WTC11 (cell line): ENCODE measurements around the gene TAF6. TPM values are rescaled to one million over a fixed set of nuclear protein-coding genes. Genes with fewer than 3 reads are reported as not detected.

Experiments used
- ATAC-seq: fragments of 200-7000 bp; cut with Tn5 transposase; 2 replicates; pipeline ENCODE4 v1.10.0; 2021; ENCODE audit warnings: mild to moderate bottlenecking, moderate library complexity
- CTCF ChIA-PET: fragments of 300-600 bp; sonication (Branson Sonifier 250); formaldehyde crosslinking; loops from one replicate; lab custom pipeline; 2021; ENCODE audit warnings: antibody characterized with exemption; lab: Charles Lee
- POLR2A ChIA-PET: fragments of 350-600 bp; sonication (Branson Sonifier 250); formaldehyde crosslinking; loops from one replicate; lab custom pipeline; 2021; ENCODE audit warnings: antibody characterized with exemption; lab: Charles Lee
- DNase-seq: peaks from one replicate; pipeline ENCODE4 v3.0.0; 2021; ENCODE audit warnings: low spot score
- H3K27ac Mint-ChIP-seq: 2 replicates; pipeline ENCODE4 v1.8.0; 2021; ENCODE audit warnings: mixed read lengths
- H3K27me3 Mint-ChIP-seq: 2 replicates; pipeline ENCODE4 v1.8.0; 2021; ENCODE audit warnings: low read depth, mild to moderate bottlenecking, moderate library complexity, mixed read lengths
- H3K36me3 Mint-ChIP-seq: 2 replicates; pipeline ENCODE4 v1.8.0; 2021; ENCODE audit warnings: mixed read lengths
- H3K4me1 Mint-ChIP-seq: 2 replicates; pipeline ENCODE4 v1.8.0; 2022; ENCODE audit warnings: mixed read lengths
- H3K4me3 Mint-ChIP-seq: 2 replicates; pipeline ENCODE4 v1.8.0; 2021; ENCODE audit warnings: mild to moderate bottlenecking, moderate library complexity, mixed read lengths
- H3K9me3 Mint-ChIP-seq: 2 replicates; pipeline ENCODE4 v1.8.0; 2021; ENCODE audit warnings: mixed read lengths
- CREB1 ChIP-seq: sonication (generic); formaldehyde crosslinking; IDR thresholded peaks from 2 replicates; pipeline ENCODE4 v1.8.0; 2023; ENCODE audit warnings: mild to moderate bottlenecking, missing genetic modification reagents
- CREM ChIP-seq: sonication (generic); formaldehyde crosslinking; IDR thresholded peaks from 2 replicates; pipeline ENCODE4 v1.8.1; 2022; ENCODE audit warnings: mild to moderate bottlenecking, missing genetic modification reagents, moderate library complexity
- NFYB ChIP-seq: sonication (generic); formaldehyde crosslinking; conservative IDR thresholded peaks from 2 replicates; pipeline ENCODE4 v1.8.0; 2022; ENCODE audit warnings: low read depth, missing genetic modification reagents
- NR1H2 ChIP-seq: sonication (generic); formaldehyde crosslinking; IDR thresholded peaks from 2 replicates; pipeline ENCODE4 v1.9.0; 2021; ENCODE audit warnings: mild to moderate bottlenecking, moderate library complexity, missing genetic modification reagents
- PRRX2 ChIP-seq: fragments of 250-450 bp; sonication (Bioruptor Pico); IDR thresholded peaks from 2 replicates; pipeline ENCODE4 v1.8.0; 2021; ENCODE audit warnings: mild to moderate bottlenecking
- RELA ChIP-seq: sonication (generic); formaldehyde crosslinking; IDR thresholded peaks from 2 replicates; pipeline ENCODE4 v1.8.1; 2022; ENCODE audit warnings: missing genetic modification reagents, mild to moderate bottlenecking, borderline replicate concordance
- ZNF232 ChIP-seq: sonication (generic); formaldehyde crosslinking; IDR thresholded peaks from 2 replicates; pipeline ENCODE4 v1.8.0; 2022; ENCODE audit warnings: mild to moderate bottlenecking, missing genetic modification reagents
- ZNF317 ChIP-seq: sonication (generic); formaldehyde crosslinking; IDR thresholded peaks from 2 replicates; pipeline ENCODE4 v1.8.1; 2023; ENCODE audit warnings: low read depth, mild to moderate bottlenecking, moderate library complexity, missing genetic modification reagents, borderline replicate concordance
- ZNF396 ChIP-seq: fragments of 250-450 bp; sonication (Bioruptor Pico); IDR thresholded peaks from 2 replicates; pipeline ENCODE4 v1.8.0; 2021; ENCODE audit warnings: mild to moderate bottlenecking, moderate library complexity, borderline replicate concordance
- ZNF423 ChIP-seq: fragments of 250-450 bp; sonication (Bioruptor Pico); IDR thresholded peaks from 2 replicates; pipeline ENCODE4 v2.1.2; 2022; ENCODE audit warnings: mild to moderate bottlenecking, moderate library complexity
- total RNA-seq: library from RNA; stranded (reverse); gene quantifications from 3 replicates; pipeline ENCODE4 v1.2.3, GENCODE V29; 2021
- TF ChIP-seq, protein P1 (sequence below): fragments of 250-450 bp; sonication (Bioruptor Pico); IDR thresholded peaks from 2 replicates; pipeline ENCODE4 v1.9.0; 2021; ENCODE audit warnings: mild to moderate bottlenecking, borderline replicate concordance
- TF ChIP-seq, protein P2 (sequence below): fragments of 250-450 bp; sonication (Bioruptor Pico); IDR thresholded peaks from 2 replicates; pipeline ENCODE4 v1.9.0; 2021; ENCODE audit warnings: mild to moderate bottlenecking
- TF ChIP-seq, protein P3 (sequence below): sonication (generic); formaldehyde crosslinking; IDR thresholded peaks from 2 replicates; pipeline ENCODE4 v1.8.0; 2022; ENCODE audit warnings: mild to moderate bottlenecking, missing genetic modification reagents
- TF ChIP-seq, protein P4 (sequence below): sonication (generic); formaldehyde crosslinking; conservative IDR thresholded peaks from 2 replicates; pipeline ENCODE4 v1.8.1; 2023; ENCODE audit warnings: mild to moderate bottlenecking, low read depth, missing genetic modification reagents, moderate library complexity
- TF ChIP-seq, protein P5 (sequence below): fragments of 250-450 bp; sonication (Bioruptor Pico); IDR thresholded peaks from 2 replicates; pipeline ENCODE4 v2.1.2; 2022; ENCODE audit warnings: mild to moderate bottlenecking, moderate library complexity
- TF ChIP-seq, protein P6 (sequence below): fragments of 250-450 bp; sonication (Bioruptor Pico); IDR thresholded peaks from 2 replicates; pipeline ENCODE4 v1.8.0; 2021; ENCODE audit warnings: mild to moderate bottlenecking
- TF ChIP-seq, protein P7 (sequence below): sonication (generic); formaldehyde crosslinking; IDR thresholded peaks from 2 replicates; pipeline ENCODE4 v1.8.1; 2022; ENCODE audit warnings: low read depth, missing genetic modification reagents, borderline replicate concordance
- TF ChIP-seq, protein P8 (sequence below): sonication (generic); formaldehyde crosslinking; IDR thresholded peaks from 2 replicates; pipeline ENCODE4 v1.8.0; 2023; ENCODE audit warnings: missing genetic modification reagents

The TAF6 gene
- total RNA-seq, 1 experiment from 2014 or later = 121 TPM

DNA sequence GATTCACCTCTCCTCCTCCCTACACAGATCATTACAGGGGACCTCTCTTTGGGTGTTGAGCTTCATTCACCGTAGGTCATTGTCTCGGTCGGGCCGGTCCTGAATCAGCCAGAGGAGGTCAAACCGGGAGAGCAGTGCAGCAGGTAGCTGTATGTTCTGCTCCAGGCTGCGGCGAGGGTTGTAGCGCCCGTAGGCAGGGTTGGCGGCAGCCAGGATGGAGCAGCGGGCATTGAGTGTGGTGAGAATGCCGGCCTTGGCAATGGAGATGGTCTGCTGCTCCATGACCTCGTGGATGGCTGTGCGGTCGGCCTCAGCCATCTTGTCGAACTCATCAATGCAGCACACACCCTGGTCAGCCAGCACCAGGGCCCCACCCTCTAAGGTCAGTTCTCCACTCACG, 23.5 kb downstream of the TAF6 start (continued):
- TF ChIP-seq NR1H2 (CRISPR knock-in tag) (no peak), CREM (CRISPR knock-in tag) (no peak), PRRX2 (CRISPR knock-in tag) (no peak)
- TF ChIP-seq, all 79 proteins: peak for 0

DNA sequence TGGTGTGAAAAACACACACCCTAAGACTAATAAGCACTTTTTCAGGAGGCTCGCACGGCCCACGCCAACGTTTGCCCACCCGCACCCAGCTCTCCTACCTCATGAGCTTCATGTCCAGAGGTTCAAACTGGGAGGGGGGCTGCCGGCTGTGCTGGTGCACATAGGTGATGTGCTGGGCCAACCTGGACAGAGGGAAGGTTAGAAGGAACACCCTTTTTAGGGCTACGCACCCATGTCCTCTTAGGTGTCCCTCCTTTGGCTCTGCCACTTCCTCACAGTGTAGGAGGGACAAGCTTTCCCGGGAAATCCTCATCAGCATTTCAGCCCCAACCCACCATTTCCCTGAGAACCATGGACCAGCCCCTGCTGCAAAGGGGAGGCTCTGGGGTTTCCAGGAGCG, 23.9 kb downstream of the TAF6 start:
- H3K27me3 Mint-ChIP-seq = no peaks in the 10 kb centered on the region
- ChIA-PET POLR2A (interaction anchor here (0.9 kb wide), 1 partner anchor 151 kb away, joined by 3 read pairs; no protein-coding TSS in a partner anchor), CTCF (no interaction called here)
- no peak for TF ChIP-seq CREB1 (CRISPR knock-in tag)
- TF ChIP-seq, protein P1, sequence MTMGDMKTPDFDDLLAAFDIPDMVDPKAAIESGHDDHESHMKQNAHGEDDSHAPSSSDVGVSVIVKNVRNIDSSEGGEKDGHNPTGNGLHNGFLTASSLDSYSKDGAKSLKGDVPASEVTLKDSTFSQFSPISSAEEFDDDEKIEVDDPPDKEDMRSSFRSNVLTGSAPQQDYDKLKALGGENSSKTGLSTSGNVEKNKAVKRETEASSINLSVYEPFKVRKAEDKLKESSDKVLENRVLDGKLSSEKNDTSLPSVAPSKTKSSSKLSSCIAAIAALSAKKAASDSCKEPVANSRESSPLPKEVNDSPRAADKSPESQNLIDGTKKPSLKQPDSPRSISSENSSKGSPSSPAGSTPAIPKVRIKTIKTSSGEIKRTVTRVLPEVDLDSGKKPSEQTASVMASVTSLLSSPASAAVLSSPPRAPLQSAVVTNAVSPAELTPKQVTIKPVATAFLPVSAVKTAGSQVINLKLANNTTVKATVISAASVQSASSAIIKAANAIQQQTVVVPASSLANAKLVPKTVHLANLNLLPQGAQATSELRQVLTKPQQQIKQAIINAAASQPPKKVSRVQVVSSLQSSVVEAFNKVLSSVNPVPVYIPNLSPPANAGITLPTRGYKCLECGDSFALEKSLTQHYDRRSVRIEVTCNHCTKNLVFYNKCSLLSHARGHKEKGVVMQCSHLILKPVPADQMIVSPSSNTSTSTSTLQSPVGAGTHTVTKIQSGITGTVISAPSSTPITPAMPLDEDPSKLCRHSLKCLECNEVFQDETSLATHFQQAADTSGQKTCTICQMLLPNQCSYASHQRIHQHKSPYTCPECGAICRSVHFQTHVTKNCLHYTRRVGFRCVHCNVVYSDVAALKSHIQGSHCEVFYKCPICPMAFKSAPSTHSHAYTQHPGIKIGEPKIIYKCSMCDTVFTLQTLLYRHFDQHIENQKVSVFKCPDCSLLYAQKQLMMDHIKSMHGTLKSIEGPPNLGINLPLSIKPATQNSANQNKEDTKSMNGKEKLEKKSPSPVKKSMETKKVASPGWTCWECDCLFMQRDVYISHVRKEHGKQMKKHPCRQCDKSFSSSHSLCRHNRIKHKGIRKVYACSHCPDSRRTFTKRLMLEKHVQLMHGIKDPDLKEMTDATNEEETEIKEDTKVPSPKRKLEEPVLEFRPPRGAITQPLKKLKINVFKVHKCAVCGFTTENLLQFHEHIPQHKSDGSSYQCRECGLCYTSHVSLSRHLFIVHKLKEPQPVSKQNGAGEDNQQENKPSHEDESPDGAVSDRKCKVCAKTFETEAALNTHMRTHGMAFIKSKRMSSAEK (CRISPR knock-in tag) = no peak
- TF ChIP-seq, protein P2, sequence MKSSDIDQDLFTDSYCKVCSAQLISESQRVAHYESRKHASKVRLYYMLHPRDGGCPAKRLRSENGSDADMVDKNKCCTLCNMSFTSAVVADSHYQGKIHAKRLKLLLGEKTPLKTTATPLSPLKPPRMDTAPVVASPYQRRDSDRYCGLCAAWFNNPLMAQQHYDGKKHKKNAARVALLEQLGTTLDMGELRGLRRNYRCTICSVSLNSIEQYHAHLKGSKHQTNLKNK (CRISPR knock-in tag) = no peak
- TF ChIP-seq, protein P3, sequence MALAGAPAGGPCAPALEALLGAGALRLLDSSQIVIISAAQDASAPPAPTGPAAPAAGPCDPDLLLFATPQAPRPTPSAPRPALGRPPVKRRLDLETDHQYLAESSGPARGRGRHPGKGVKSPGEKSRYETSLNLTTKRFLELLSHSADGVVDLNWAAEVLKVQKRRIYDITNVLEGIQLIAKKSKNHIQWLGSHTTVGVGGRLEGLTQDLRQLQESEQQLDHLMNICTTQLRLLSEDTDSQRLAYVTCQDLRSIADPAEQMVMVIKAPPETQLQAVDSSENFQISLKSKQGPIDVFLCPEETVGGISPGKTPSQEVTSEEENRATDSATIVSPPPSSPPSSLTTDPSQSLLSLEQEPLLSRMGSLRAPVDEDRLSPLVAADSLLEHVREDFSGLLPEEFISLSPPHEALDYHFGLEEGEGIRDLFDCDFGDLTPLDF (CRISPR knock-in tag) = no peak
- no peak for TF ChIP-seq NFYB
- TF ChIP-seq, protein P4, sequence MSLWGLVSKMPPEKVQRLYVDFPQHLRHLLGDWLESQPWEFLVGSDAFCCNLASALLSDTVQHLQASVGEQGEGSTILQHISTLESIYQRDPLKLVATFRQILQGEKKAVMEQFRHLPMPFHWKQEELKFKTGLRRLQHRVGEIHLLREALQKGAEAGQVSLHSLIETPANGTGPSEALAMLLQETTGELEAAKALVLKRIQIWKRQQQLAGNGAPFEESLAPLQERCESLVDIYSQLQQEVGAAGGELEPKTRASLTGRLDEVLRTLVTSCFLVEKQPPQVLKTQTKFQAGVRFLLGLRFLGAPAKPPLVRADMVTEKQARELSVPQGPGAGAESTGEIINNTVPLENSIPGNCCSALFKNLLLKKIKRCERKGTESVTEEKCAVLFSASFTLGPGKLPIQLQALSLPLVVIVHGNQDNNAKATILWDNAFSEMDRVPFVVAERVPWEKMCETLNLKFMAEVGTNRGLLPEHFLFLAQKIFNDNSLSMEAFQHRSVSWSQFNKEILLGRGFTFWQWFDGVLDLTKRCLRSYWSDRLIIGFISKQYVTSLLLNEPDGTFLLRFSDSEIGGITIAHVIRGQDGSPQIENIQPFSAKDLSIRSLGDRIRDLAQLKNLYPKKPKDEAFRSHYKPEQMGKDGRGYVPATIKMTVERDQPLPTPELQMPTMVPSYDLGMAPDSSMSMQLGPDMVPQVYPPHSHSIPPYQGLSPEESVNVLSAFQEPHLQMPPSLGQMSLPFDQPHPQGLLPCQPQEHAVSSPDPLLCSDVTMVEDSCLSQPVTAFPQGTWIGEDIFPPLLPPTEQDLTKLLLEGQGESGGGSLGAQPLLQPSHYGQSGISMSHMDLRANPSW = no peak
- no peak for TF ChIP-seq PRRX2 (CRISPR knock-in tag)
- no peak for TF ChIP-seq ZNF232
- TF ChIP-seq ZNF423 (CRISPR knock-in tag) = no peak
- no peak for TF ChIP-seq ZNF396 (CRISPR knock-in tag)
- TF ChIP-seq, protein P5, sequence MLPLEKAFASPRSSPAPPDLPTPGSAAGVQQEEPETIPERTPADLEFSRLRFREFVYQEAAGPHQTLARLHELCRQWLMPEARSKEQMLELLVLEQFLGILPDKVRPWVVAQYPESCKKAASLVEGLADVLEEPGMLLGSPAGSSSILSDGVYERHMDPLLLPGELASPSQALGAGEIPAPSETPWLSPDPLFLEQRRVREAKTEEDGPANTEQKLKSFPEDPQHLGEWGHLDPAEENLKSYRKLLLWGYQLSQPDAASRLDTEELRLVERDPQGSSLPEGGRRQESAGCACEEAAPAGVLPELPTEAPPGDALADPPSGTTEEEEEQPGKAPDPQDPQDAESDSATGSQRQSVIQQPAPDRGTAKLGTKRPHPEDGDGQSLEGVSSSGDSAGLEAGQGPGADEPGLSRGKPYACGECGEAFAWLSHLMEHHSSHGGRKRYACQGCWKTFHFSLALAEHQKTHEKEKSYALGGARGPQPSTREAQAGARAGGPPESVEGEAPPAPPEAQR (CRISPR knock-in tag) = no peak
- TF ChIP-seq, protein P6, sequence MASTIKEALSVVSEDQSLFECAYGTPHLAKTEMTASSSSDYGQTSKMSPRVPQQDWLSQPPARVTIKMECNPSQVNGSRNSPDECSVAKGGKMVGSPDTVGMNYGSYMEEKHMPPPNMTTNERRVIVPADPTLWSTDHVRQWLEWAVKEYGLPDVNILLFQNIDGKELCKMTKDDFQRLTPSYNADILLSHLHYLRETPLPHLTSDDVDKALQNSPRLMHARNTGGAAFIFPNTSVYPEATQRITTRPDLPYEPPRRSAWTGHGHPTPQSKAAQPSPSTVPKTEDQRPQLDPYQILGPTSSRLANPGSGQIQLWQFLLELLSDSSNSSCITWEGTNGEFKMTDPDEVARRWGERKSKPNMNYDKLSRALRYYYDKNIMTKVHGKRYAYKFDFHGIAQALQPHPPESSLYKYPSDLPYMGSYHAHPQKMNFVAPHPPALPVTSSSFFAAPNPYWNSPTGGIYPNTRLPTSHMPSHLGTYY (CRISPR knock-in tag) = no peak
- TF ChIP-seq RELA (CRISPR knock-in tag) = no peak
- TF ChIP-seq, protein P7, sequence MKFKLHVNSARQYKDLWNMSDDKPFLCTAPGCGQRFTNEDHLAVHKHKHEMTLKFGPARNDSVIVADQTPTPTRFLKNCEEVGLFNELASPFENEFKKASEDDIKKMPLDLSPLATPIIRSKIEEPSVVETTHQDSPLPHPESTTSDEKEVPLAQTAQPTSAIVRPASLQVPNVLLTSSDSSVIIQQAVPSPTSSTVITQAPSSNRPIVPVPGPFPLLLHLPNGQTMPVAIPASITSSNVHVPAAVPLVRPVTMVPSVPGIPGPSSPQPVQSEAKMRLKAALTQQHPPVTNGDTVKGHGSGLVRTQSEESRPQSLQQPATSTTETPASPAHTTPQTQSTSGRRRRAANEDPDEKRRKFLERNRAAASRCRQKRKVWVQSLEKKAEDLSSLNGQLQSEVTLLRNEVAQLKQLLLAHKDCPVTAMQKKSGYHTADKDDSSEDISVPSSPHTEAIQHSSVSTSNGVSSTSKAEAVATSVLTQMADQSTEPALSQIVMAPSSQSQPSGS (CRISPR knock-in tag) = no peak
- TF ChIP-seq ZNF317 (CRISPR knock-in tag) = no peak
- TF ChIP-seq, protein P8, sequence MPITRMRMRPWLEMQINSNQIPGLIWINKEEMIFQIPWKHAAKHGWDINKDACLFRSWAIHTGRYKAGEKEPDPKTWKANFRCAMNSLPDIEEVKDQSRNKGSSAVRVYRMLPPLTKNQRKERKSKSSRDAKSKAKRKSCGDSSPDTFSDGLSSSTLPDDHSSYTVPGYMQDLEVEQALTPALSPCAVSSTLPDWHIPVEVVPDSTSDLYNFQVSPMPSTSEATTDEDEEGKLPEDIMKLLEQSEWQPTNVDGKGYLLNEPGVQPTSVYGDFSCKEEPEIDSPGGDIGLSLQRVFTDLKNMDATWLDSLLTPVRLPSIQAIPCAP (CRISPR knock-in tag) = no peak
- H3K36me3 Mint-ChIP-seq = peaks cover 100% of the 10 kb centered on the region
- H3K4me1 Mint-ChIP-seq = peaks cover 20% of the 10 kb centered on the region
- H3K4me3 Mint-ChIP-seq = no peak overlapping the region
- DNase-seq (no peak), ATAC-seq (no peak)
- peak overlapping the region; percentile 87 for H3K27ac Mint-ChIP-seq
- H3K9me3 Mint-ChIP-seq = no peaks in the 10 kb centered on the region
